ENCODE results near the gene ALDH1L1.
A peak's percentile ranks its signal among the peaks of the same experiment; 100 is the strongest.

Gene ALDH1L1

DNA sequence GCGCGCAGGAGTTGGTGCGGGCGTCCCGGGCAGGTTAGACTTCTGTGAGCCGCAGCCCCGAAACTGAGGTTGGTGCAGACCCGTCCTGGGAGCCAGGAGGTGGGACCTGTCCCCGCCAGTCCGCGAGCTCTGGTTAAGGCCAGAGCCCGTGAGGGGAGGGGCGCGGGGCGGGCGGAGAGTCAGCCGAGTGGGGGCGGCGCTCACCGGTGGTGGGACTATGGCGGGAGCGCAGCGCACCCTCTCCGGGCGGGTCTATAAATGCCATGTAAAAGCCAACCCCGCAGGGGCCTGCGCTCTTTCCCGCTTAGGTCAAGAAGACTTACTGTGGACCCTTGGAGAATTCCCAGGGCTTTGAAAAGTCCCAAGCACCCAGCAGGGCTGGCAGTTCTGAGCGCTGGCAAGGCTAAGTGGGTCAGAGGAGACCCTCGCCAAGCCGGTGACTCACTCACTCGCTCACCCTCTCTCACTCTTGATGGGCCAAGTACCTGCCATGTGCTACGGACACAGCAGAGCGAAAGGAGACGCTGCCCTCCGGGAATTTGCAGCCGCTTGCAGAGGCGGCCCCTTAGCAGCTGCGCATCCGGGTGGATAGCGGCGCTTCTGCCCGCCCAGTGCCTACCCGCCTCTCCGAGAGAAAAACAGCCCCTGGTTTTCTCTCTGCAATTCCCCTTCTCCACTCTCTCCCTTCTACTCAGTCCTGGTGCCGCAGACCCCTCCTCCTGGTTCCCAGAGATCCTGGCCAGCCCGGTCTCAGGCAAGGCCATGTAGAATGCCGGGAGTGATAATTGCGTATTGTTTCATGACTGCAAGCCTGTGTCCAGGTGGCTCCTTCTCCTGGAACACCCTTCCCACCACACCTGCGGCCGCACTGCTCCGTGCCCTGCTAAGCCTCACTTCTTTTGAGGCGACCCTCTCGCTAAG lies at the start of gene ALDH1L1:
Gene ALDH1L1, minus strand, starts transcription at position 110 of the 921 bp plus-strand sequence. CDS start 19,607 bp downstream, outside the sequence.
- peak; percentile 17 for DNase-seq

- no peak for DNase-seq
Observed at GRCh38 chr3:126226374-126226773, 46.0 kb upstream of the ALDH1L1 start.

GRCh38 chr3:126216416-126216815 lies 36.0 kb upstream of the ALDH1L1 start:
- peak; percentile 87 for DNase-seq

DNA sequence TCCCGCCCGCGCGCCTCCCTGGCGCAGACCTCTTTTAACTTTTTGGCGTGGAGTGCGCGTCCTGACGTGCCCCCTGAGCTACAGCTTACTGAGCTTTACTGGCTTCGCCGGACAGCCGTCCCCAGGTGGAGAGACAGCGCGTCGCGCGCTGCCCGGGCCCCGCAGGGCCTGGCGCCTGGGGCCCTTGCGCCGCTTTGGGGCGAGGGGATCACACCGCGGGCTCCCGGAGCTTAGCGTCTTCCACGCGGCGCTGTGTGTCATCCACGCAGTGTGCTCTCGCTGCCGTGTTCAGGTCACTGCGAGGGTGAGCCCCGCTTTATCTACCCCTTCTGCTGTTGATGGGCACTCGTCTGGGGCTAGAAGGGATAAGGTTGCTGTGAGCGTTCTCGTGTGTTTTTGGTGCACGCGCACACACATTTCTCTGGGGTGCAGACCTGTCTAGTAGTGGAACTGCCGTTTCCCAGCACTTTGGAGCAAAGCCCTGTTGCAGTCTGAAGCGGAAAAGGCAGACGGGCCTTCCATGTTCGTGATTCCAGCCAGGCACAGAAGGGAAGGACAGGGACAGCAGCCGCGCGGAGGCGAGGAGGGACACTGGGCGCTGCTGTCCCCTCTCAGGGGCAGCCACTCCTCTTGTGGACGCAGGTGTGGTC lies 33.1 kb upstream of the ALDH1L1 start:
- DNase-seq = no peak

DNA sequence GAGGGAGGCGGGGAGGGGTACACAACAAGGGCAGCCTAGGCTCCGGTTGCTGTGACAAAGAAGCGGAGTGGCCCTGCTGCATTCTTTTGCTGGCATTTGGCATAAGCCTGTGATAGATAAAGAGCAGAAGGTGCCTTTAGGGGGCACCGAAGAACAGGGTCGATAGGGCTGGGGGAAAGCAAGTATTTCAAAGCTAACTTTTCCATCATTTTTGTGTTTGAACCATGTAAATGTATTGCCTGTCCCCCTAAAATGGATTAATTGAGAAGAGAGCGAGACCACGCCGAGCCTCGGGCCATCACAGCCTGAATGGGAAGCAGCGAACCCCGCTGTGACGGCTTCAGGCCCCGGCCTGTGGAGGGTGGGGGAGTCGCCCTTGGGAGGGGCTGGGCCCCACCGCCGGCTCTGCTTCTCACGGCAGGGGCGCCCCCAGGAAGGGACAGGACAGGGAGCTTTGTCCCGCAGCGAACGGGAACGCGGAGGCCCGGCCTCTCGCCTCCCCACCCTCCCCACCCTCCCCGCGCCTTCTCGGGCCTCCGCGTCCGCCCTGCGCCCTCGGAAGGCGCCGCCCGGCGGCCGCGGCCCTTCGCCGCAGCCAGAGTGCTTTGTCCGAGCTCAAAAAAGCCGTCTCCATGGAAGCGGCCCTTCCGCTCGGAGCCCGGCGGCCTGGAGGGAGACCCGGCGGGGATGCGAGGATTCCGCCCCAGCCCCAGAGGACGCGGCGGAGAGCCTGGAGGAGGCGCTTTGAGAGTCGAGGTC lies 32.4 kb upstream of the ALDH1L1 start:
- no peak for DNase-seq

GRCh38 chr3:126212250-126212619 lies 31.8 kb upstream of the ALDH1L1 start:
- no peak for DNase-seq

- DNase-seq = no peak
Observed at GRCh38 chr3:126211569-126211968, 31.2 kb upstream of the ALDH1L1 start.

- no peak for DNase-seq
Observed at GRCh38 chr3:126210606-126211005, 30.2 kb upstream of the ALDH1L1 start.

DNA sequence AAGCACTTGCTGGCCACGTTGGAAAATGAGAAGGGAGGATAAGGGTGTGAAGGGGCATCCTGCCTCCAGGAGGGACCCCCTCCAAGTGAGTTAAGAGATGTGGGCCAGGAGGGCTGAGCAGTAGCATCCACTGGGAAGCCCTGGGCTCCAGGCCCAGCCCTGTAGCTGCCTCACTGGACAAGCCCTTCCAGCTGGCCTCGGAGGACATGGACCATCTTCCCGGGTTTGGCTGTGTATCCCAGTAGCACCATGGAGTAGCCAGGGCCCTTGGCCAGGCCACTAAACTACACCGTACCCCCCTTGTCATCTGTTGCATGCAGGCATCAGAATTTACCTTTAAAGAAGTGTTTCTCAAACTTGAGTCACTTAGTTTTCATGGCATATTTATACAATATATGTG lies 29.4 kb upstream of the ALDH1L1 start:
- DNase-seq = no peak

DNA sequence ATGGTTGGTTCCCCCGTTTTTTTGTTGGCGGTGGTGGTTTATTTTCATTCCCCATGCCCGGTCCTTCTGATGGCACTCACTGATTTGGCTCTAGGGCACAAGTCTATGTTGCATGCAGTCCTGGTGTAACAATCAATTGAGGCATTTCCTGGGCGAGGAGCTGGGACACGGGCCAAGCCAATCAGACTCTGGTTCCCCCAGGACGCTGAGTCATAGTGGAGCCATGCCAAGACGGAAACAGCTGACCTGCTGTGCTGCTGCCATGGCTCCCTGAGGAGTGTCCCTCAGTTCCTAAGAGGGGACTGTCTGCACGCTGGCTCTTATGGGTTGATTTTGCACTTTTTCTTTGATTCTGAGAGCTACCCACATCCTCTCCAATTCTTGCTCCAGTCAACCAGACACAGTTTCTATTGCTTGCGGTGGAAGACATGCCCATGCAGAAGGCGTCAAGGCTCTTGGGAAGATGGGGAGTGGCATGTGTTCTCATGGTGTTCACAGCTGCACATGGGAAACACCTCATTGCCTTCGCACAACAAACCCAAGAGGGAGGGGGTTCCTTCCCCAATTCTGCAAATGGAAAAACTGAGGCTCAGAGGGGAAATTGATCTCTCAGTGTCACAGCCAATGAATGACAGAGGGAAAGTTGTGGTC lies 28.3 kb upstream of the ALDH1L1 start:
- peak; percentile 91 for DNase-seq

DNA sequence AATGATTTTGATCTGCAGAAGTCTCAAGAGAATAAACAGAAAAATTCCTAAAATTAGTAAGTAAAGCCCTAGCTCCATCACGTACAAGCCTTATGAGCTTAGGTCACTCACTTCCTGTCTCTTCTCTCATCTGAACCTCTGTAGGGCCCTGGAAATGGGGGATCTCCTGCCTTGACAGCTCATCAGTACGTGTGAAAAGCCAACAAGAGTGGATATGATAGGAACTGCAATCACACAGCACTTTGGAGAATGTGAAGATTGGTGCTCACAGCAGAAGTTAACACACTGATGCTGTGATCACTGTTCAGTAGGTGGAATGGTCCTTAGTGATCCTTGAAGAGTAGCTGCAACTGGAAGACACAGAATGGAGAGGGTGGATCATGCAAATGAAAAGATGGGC lies 27.8 kb upstream of the ALDH1L1 start:
- peak; percentile 60 for DNase-seq

DNA sequence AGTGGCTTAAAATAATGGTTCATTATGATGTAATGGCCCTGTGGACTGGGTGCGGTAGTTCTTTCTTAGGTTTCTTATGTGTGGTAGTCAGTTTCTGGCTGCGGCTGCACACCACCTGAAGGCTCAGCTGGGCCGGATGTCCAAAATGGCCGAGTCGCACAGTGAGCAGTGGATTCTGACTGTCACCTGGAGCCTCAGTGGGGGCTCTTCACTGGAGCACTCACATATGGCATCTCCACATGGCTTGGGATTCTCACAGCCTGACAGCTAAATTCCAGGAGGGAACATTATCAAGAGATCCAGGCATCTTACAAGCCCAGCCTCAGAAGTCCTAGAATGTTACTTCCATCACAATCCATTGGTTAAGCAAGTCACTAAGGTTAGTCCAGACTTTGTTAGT lies 26.8 kb upstream of the ALDH1L1 start:
- DNase-seq = no peak

DNA sequence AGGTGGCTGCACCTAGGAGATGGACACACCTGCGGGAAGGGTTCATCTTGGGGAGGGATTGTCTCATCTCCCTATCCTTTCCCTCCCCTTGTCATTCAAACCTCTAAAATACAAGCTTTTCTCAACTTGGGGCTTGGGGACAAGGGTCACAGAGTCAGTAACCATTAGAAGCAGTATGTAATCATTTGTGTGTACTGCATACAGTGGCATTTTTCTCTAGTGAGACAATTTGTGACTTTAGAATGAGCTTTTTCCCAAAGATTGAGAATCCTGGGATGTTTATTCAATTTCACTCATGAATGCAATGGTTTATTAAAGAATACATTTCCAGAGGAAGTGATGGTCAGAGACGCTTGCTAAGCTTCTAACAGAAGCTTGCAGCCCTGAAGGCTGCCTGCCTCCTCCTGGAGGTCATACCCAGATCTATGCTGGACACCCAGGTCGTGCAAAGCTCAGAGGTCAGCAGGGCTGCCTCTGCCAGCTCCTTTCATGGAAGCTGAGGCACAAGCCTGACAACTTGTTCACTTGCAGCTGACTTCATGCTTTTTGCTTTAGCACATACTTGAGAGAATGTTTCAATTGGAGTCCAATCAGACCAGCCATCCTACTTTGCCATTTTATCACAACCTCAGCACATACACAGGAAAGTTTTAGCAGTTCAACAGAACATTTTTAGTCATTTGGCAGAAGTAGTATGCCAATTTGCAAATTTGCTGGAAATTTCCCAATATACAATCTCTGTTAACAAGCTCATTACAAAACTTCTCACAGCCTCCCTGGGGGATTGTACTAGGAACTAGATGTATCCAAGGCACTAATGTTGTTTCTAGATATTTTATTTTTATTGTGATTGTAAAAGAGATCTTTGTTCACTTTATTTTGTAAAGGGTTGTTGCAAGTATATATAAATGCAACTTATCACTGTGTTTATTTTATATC lies 25.6 kb upstream of the ALDH1L1 start:
- DNase-seq = no peak

DNA sequence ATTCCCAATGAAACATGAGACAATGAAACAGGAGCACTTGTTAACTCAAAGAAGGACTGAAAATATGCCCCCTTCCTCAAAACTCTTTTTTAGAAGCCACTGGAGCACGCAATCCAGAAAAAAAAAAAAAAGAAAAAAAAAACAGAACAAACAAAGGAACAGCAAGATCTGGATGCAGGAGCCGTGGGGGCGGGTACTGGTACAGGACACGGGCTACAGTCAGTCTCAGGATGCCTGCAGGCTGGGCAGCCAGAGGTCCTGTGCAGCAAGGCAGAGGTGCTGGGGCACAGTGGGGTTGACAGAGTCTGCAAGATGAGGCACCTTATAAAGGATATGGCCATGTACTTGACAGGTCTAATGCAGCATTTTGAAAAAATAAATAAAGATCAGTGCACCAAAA lies 22.3 kb upstream of the ALDH1L1 start:
- DNase-seq = no peak

GRCh38 chr3:126202276-126202675 lies 21.9 kb upstream of the ALDH1L1 start:
- no peak for DNase-seq

- DNase-seq = no peak
Observed at GRCh38 chr3:126201168-126201567, 20.8 kb upstream of the ALDH1L1 start.

DNA sequence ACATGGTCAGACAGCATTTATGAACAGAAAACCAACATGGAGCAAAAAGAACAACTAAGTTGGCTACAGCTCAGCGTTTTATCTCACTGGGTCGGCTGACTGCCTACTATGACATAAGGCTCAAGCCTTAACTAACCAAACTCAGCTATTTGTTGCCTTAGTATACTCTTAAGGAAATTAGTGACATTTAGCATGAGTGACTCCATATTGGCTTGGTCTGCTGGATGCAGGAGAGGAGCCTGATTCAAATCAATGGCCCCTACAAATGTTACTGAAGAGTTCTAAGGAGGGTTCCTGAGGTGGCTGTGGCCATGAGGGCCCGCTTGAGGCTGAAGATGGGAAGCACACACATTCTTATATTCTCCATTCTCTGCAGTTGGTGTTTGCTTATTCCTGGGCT lies 20.1 kb upstream of the ALDH1L1 start:
- DNase-seq = no peak

- DNase-seq = no peak
Observed at GRCh38 chr3:126199256-126199655, 18.9 kb upstream of the ALDH1L1 start.

DNA sequence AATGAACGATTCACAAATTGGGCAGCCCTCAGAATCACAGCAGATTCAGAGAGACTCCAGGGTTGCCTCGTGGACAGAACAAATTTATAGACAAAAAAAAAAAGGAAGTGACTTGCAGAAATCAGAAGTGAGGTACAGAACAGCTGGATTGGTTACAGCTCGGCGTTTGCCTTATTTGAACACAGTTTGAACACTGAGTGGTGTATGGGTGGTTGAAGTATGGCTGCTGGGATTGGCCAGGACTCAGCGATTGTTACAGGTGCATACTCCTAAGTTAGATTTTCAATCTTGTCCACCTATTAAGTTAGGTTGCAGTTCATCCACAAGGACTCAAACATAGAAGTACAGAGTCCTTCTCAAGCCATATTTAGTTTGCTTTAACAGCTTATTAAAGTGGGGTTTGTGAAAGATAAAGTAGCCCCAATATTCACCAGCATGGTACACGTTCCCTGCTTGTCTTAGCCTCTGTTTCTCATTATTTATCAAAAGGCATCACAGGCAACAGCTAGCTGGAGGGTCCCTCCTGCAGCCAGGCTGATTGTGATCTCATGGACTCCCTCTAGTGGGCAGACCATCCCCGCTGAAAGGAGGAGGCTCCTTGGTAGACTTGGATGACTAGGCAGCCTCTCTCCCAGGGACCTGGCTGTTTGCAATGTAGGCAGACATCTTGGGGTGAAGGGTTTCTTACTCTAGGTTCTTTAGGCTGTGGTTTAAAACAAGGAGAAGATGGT lies 17.6 kb upstream of the ALDH1L1 start:
- DNase-seq = peak; percentile 52

DNA sequence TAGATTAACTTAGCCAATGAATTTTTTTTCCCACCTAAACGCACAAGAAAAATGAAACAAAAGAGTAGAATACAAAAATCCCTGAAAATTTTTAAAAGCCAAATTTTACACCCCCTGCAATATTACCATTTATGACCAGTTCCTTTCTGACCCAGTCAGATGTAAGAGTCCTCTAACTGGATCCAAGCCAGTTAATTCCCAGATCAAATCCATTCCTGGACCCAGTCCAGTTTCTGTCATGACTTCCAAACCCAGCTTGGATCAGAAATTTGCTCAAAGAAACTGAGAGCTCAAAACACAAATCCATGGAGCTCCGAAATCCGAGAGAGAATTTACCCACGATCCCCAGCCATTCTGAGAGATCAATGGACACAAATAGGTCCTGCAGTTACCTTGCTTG lies 17.0 kb upstream of the ALDH1L1 start:
- no peak for DNase-seq

GRCh38 chr3:126194713-126195305 lies 14.4 kb upstream of the ALDH1L1 start:
- no peak for DNase-seq

All from NCI-H226 (cell line).